Forelimb muscle (tissue), 1 donor: ENCODE data around the gene GPR152. TPM values are rescaled to one million over a fixed set of nuclear protein-coding genes. Genes with fewer than 3 reads are reported as not detected.
"Not testable (repeated sequence)": the region's sequence is repeated elsewhere in the genome, so short reads cannot be mapped to it uniquely, and the experiment has no call there.

Experiments used
- DNase-seq: peaks from one replicate; pipeline ENCODE4 v3.0.0-alpha.2; 2013; ENCODE audit warnings: low read depth
- polyA plus RNA-seq: library from polyadenylated mRNA; unstranded; fragments of 120-200 nt; gene quantifications from one replicate; pipeline ENCODE4 v1.2.1, GENCODE V29; 2013; ENCODE audit not compliant: insufficient read length

The GPR152 gene
- polyA plus RNA-seq, 1 donor = not detected

DNA sequence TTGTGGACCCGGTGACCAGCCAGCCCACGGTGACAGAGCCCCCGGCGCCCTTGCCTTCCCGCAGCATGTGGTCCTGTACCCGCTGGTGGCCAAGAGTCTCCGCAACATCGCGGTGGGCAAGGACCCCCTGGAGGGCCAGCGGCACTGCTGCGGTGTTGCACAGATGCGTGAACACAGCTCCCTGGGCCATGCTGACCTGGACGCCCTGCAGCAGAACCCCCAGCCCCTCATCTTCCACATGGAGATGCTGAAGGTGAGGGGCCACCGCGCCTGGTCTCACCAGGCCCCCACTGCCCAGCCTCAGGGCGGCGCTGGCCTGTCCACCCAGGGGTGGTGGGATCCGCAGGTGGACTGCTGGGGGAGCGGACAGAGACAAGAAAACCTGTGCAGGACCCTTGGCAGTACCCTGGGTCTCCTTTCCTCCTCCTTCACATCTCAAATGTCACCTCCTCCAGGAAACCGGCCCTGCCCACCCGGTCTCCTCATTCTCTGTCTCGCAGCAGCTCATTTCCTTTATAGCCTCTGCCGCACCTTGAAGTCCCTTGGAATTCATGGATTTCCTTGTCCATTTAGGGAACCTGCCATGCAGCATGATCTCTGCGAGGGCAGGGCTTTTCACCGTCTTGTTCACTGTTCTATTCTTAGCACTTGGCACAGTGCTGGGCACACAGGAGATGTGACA lies 36.8 kb upstream of the GPR152 start:
- no peak for DNase-seq

DNA sequence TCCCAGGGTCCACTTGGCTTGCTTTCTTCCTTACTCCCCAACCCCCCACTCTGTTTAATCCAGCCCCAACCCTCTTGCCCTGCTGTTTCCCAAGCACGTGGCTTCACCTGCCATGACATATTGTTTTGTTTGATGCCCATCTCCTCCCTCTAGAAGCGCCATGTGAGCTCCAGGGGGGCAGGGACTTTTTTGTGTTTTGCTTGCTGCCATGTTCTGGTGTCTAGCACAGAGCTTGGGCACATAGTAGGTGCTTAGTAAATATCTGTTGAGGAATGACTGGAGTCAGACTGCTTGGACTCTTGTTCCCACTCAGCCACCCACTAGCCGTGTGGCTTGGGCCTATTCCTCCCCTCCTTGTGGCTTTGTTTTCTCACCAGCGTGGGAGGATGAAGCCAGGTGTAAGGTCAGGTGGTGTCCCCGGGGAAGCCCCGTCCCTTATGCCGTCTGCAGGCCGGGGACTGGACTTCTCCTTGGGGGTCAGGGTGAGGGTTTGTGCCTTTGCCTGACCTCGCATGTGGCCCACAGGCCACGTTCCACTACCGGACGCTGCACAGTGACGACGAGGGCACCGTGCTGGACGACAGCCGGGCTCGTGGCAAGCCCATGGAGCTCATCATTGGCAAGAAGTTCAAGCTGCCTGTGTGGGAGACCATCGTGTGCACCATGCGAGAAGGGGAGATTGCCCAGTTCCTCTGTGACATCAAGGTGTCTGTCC lies 34.1 kb upstream of the GPR152 start:
- DNase-seq = no peak

DNA sequence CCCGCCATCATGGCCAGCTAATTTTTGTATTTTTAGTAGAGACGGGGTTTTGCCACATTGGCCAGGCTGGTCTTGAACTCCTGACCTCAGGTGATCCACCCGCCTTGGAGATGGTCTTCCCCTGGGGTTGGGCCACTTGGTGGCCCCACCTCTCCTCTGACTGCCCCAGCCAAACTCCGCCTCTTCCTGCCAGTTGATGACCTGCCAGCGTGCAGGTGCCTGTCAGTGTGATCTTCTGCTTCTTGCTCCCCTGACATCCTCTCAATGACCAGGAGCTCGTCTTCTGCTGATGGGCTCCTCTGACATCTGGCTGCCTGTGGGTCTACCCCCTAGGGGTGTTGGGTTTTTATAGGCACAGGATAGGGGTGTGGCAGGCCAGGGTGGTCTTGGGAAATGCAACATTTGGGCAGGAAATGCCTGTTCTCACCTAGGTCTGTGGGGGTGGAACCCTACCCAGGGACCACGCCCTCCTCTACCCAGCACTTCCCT lies 33.4 kb upstream of the GPR152 start:
- DNase-seq = not testable (repeated sequence)

DNA sequence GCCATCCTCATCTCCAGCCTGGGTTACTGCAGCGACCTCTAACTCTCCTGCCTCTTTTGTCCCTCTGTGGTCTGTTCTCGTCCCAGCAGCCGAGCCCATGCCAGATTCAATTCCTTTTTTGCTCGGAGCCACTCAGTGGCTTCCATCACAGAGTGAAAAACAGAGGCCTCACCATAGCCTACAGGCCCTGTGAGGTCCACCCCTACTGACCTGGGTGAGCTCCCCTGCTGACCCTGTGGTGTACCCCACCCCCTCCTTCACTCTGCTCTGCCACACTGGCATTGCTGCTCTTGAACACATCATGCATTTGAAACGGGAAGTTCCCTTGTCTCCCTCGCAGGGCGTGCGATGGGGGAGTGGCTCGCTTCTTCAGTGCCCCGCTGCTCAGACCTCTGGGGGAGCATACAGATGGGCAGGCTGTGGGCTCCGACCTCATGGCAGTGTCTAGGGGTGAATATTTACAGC lies 32.4 kb upstream of the GPR152 start:
- DNase-seq = no peak

DNA sequence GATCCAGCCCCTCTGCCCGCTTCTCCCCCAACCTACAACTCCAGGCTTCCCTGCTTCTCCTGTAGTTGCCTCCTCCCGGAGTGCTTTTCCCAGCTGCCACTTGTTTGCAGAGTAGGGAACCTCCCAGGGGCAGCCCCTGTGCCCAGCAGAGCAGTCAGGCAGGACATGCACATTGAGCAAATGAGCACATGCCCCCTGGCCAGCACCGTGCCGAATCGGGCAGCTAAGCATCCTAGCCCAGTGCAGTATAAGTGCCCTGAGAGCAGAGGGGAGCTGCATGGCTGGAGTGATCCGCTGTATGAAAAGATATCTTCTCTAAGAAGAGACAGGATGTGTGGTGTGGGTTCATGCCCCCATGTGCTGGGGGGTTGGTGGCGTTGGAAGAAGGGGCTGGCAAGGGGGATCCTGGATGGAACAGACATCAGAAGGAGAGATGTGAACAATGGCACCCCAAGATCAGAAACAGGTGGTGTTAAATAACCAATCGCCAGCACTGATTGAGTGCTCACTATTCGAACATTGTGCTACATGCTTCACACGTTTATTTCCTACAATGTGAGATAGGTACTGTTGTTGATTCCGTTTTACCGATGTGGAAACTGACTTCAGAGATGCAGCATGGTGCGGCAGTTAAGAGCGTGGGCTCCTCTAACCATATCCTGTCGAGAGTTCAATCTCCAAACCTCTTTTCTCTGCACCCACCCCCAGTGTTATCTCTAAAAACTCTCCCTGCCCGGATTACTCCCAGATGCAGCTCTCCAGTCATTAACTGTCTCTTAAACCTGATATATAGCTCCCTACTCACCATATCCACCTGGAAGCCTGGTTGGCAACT lies 31.5 kb upstream of the GPR152 start:
- no peak for DNase-seq

DNA sequence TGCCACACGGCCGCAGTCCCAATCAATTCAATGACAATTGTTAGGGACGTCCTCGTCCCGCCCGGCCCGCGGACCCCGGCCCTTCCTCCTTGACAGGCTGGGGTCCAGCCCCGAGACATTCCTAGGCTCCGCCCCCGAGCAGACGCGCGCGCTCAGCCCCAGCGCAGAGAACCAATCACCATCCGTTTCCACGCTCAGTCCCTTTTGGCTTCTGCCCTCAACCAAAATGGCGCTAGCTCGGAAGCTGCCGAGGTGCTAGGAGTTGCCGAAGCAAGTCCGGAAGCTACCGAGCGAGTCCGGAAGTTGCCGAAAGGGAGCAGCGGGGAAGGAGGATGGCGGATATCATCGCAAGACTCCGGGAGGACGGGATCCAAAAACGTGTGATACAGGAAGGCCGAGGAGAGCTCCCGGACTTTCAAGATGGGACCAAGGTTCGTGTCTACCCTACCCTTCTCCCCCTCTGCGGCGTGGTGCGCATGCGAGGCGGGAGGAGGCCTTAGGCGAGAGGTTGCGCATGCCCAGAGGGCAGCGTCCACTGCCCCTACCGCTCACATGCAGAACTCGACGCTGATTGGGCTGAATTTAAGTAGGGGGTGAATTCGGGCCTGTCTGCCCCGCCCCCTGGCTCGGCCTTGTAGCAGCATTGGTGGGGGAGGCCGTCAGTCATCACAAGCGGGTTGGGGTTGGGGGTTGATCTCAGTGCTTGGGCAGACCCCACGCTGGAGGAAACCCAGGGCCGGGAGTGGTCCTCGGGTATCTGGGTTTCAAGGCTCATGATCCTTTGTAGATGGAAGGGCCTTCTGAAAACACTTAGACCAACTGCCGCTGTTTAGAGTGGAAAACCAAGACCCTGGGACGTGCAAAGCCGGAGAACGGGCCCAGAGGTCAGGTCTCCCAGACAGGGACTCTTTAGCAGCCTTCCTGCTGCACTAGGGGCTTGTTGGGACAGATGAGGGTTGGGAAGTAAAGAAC lies 30.6 kb upstream of the GPR152 start, which contains the start of gene AIP:
Gene AIP, plus strand, starts transcription at position 200 of the 972 bp plus-strand sequence. Its CDS starts 133 bp downstream, at position 333.
- peak; percentile 98 for DNase-seq

DNA sequence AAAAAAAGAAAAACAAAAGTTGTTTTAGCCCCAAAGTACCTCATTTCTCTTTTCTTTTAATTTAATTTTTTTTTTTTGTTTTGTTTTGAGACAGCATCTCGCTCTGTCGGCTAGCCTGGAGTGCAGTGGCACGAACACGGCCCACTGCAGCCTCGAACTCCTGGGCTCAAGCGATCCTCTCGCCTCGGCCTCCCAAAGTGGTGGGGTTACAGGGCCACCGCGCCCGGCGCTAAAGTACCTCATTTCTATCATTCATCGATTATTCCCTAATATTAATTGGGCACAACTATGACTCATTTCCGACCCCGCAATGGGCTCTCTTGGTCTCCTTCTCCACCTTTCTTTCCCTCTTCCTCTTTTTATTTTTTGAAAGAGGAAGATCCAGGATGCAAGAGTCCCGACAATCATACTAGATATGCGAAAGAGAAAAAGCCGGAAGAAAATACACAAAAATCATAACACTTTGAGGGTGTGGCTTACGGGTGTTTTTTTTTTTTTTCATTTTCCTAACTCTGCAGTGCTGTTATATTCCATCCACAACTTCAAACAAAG lies 29.8 kb upstream of the GPR152 start:
- no peak for DNase-seq

DNA sequence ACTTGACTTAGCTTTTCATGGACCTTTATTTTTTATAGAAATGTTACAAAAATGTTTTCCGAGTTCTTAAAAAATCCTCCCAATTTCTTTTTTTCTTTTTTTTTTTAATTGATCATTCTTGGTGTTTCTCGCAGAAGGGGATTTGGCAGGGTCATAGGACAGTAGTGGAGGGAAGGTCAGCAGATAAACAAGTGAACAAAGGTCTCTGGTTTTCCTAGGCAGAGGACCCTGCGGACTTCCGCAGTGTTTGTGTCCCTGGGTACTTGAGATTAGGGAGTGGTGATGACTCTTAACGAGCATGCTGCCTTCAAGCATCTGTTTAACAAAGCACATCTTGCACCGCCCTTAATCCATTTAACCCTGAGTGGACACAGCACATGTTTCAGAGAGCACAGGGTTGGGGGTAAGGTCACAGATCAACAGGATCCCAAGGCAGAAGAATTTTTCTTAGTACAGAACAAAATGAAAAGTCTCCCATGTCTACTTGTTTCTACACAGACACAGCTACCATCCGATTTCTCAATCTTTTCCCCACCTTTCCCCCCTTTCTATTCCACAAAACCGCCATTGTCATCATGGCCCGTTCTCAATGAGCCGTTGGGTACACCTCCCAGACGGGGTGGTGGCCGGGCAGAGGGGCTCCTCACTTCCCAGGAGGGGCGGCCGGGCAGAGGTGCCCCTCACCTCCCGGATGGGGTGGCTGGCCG lies 25.0 kb upstream of the GPR152 start:
- not testable (repeated sequence) for DNase-seq

DNA sequence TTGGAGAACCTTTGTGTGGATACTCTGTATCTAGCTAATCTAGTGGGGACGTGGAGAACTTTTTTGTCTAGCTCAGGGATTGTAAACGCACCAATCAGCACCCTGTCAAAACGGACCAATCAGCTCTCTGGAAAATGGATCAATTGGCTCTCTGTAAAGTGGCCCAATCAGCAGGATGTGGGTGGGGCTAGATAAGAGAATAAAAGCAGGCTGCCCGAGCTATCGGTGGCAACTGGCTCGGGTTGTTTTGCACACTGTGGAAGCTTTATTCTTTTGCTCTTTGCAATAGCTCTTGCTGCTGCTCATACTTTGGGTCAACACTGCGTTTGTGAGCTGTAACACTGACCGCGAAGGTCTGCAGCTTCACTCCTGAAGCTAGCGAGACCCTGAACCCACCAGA lies 24.2 kb upstream of the GPR152 start:
- not testable (repeated sequence) for DNase-seq

DNA sequence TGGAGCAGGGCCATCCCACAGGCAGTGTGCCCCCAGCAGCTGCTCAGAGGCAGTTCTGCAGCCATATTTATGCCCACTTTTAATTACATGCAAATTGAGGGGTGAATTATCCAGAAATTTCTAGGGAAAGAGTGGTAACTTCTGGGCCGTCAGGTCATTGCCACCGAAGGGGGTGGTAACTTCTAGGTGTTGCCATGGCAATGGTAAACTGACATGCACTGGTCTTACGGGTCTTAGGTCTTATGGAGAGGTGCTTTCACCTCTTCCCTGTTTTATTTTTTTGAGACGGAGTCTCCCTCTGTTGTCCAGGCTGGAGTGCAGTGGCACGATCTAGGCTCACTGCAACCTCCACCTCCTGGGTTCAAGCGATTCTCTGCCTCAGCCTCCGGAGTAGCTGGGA lies 20.4 kb upstream of the GPR152 start:
- no peak for DNase-seq

DNA sequence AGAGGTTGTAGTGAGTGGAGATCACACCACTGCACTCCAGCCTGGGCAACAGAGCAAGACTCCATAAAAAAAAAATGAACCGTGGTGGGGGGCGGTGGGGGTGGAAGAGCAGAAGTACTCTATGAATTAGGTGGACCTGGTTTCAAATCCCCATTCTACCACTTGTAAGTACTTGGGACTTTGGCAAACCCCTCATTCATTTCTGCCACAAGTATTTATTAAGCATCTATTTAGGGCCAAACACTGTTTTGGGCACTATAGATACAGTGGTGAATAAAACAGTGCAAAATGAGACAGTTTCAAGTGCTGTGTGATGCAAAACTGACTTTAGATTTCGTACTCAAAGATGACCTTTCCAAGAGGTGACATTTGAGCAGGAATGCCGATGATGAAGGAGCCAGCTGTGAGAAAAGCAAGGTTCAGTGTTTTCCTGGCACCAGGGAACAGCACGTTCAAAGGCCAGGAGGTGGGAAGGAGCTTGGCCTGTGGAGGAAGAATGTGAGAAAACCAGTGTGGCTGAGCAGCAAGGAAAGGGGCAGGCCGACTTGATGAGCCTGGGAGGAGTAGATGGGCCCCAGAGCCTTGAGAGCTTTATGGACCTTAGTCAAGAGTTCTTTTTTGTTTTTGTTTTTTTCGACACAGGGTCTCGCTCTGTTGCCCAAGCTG lies 17.9 kb upstream of the GPR152 start:
- no peak for DNase-seq

DNA sequence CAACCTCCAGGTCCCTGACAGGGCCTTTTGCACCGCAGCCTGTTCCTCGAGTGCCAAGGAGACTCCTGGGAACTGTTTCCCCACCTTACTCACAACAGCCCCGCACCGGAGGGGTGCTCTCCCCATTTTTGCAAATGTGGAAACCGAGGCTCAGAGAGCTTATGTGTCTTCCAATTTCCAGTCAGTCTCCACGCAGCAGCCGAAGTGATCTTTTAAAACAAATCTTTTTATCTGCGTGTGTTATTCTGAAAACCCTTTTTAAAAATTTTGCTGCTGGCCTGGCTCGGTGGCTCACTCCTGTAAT lies 16.9 kb upstream of the GPR152 start:
- no peak for DNase-seq

DNA sequence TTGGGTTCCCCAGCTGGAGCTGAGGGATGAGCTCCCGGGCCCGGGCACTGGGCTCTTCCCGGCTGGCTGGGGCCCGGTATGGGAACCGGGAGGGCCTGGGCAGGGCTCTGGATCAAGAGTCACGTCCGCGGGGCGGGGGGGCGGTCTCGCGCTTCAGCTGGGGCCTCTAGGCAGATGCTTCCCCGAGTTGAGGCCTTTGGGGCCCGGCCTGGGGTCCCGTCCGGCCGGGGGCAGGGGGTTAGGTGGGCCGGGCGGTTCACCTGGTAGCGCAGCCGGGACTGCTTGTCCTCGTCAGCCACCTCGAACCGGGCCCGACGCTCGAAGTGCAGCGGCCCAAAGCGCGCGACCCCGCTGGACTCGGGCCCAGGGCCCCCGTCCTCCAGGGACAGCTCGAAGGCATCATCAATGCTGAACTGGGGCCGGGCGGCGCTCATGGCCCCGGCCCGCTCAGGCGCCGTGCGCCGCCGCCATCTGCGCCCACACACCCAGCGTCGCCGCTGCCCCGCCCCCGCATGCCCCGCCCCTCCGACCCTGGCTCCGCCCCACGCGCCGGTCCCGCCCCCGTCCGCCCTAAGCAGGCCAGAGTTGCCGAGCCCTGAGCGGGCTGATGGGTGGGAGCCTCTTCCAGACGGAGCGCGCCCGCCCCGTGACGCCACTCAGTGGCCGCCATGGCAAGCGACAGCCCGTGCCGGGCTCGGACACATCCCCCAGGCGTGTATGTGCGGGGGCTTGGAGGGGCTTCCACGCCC lies 16.4 kb upstream of the GPR152 start, which contains the start of gene TMEM134:
Gene TMEM134, minus strand, starts transcription at position 493 of the 749 bp plus-strand sequence. Its CDS starts 59 bp downstream, at position 434.
- peak; percentile 69 for DNase-seq

DNA sequence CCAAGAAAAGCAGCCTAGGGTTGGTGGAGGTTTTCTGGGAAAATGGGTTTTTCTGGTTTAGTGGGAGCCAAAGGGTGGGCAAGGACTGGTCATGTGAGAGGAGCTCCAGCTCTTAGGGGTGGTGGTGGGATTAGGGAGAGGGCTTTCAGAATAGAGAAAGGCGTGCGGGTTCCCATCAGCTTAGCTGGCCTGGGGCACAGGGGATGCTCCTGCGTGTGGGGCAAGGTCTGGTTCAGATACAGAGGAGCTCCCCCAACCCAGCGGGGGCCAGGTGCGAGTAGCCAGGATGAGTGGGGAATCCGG lies 15.9 kb upstream of the GPR152 start:
- DNase-seq = no peak

DNA sequence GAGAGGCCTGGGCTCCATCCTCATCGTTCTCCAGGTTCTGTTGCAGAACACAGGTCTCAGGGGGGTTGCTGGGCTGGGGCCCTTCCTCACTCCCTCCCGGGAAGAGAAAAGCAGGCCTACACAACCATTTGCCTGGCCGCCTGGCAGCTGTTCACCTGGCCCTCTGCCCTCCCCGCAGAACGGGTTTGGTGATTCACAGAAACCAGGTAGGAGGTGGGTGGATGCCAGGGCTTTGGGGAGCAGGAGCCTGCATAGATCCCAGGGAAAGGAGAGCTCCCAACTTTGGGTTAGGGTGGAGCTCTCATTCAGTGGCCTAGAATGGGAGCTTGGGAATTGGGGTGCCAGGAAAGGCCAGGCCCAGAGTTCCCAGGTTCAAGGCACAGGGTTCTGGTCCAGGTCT lies 15.5 kb upstream of the GPR152 start:
- no peak for DNase-seq

DNA sequence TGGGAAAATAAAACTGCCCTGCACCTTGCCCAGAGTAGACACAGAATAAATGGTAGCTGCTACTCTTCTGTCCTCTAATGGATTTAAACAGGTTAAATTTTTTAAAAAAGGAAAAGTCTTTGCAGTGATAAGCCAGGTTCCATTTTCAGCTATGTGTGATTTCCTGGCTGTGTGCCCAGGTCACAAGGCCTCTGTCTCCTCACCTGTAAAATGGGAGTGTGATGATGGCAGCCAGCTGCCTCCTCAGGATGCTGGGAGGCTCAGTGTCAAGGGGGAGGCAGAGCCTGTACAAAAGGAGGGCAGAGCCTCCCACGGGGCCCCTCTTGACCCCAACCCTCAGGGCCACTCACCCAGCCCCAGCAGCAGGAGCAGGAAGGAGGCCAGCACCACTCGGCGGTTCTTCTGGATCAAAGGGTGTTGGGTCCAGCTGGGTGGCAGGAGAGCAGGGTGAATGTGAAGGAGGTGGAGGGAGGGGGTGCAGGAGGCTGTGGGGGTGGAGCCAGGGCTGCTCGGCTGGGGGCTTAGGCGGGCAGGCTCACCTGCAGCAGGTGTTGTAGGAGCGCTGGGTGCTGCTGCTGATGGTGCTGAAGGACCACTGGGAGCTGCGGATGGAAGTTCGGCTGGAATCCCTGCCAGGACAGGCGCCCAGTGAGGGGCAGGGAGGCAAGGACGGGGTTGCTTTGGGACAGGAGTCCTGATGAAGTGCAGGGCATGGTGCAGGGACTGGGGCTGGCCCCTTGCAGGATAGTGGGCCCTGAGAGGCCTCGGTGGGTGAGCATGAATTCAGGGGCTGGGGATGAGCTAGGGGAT lies 14.6 kb upstream of the GPR152 start:
- no peak for DNase-seq

DNA sequence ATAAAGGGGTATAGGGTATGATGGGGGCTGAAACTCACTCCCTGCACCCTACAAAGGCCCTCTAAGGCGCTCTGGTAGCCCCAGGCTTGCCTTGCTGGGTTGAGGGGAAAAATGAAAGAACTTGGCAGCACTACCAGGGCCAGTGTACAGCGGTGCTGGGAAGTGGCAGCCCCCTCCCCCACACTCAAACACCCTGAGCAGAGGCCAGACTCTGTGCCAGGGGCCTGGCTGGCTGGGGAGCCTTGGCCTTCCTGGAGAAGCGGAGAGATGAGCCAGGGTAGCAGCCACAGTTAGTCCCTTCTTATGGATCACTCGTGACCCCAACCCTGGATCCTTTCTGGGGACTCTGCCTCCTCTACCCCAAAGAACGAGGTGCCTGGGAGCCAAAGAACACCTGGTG lies 13.8 kb upstream of the GPR152 start:
- no peak for DNase-seq

DNA sequence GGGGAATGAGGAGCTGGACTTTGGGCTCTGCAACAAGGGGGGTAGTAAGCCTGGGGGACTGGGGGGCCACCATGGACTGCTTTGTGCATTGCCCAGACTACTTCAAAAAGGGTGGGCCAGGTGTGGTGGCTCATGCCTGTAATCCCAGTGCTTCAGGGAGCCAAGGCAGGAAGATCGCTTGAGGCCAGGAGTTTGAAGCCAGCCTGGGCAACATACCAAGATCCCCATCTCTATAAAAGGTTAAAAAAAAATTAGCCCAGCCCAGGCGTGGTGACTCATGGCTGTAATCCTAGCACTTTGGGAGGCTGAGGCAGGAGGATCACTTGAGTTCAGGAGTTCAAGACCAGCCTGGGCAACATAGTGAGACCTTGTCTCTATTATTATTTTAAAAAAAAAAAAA lies 13.0 kb upstream of the GPR152 start:
- DNase-seq = not testable (repeated sequence)
